ENCODE results near the gene LRP5.
"Not testable (repeated sequence)": the region's sequence is repeated elsewhere in the genome, so short reads cannot be mapped to it uniquely, and the experiment has no call there.

Gene LRP5

DNA sequence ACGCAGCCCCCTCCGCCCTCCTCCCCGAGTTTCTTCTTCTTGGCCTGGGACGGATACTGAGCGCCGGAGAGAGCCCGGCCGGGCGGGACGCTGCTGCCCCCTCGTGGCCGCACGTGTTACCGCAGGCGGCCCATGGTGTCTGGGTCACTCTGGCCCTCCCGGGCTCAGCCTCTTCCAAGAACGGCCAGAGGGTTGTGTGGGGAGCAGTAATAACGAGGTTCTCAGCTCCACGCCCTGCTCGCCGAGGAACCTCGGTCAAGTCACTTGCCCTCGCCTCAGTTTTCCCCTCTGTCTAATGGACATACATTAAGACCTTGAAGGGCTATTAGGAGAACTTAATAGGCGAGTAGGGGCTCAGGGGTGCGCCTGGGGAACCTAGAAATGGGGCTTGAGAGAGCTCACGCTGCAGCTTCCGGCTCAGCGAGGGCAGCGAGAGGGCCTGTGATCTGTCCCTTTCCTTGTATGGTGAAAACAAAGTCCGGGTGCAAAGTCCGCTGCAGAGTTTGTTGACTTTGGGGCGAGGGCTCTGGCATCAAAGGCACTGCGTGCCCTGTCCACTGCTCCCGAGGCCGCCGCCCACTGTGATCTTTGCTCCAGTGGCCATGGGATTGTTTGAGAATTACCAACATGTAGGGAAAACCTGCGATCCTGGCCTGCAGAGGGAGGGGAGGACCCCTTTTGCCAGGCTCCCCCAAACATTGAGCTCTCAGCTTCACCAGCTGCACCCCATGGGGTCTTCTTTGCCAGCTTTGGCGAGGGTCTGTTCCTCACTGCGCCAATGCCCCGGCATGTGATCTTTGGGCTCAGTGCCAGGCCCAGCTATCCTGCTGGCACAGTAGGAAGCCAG lies 14.4 kb upstream of the LRP5 start:
- DNase-seq (peak; percentile 76 to 78), ATAC-seq (peak; percentile 98)
- Mint-ChIP-seq H3K4me3 (no peak overlapping the region), H3K4me1 (peaks cover 9% of the 10 kb centered on the region), H3K27ac (no peak overlapping the region), H3K9me3 (no peaks in the 10 kb centered on the region), H3K27me3 (peaks cover 16% of the 10 kb centered on the region)

DNA sequence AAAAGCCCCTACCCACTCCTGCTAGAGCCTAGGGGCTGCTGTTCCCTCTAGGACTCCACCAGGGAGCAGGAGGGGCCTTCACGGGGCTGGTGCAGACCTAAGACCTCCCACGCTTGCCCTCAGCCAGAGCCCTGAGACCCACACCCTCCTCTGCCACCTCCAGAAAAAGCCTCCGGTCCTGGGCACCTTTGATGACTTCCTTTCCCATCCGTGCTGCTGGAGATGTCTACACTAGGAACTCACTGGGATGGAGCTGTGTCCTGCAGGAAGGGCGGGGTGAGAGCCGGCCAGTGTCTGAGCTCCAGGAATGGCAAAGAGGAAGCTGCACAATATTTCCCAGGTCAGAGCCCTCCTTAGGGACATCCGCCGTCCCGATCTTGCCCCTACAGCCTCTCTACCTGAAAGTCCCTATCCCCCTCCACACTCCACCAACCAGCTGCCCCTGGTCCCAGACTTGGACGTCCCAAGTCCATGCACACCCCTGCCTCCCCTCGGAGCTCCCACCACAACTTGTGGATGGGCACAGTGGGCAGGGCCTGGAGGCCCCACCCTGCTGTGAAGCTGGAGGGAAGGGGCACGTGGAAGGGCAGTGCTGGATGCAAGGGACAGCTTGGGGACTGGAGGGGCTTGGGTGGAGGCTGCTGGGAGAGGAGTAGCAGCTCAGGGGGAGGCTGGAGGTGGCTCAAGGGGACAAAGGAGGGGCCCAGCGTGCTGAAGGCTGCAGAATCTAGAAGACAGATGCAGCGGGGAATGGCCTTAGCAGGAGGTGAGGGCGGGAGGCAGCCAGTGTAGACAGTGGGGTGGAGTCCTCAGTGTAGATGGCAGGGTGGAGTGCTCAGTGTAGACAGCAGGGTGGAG lies 13.5 kb upstream of the LRP5 start:
- no peak for DNase-seq
- no peak overlapping the region for H3K4me3 Mint-ChIP-seq
- H3K27ac Mint-ChIP-seq = peak overlapping the region; percentile 59 to 73
- peaks cover 9% of the 10 kb centered on the region for H3K4me1 Mint-ChIP-seq
- peaks cover 16% of the 10 kb centered on the region for H3K27me3 Mint-ChIP-seq
- ATAC-seq = no peak
- H3K9me3 Mint-ChIP-seq = no peaks in the 10 kb centered on the region

DNA sequence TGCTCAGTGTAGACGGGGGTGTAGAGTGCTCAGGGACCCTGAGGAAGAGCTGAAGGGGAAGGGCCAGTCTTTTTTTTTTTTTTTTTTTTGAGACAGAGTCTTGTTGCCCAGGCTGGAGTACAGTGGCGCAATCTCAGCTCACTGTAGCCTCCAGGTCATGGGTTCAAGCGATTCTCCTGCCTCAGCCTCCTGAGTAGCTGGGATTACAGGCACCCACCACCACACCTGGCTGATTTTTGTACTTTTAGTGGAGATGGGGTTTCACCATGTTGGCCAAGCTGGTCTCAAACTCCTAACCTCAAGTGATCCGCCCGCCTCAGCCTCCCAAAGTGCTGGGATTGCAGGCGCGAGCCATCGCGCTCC lies 12.9 kb upstream of the LRP5 start:
- H3K4me3 Mint-ChIP-seq, DNase-seq, H3K9me3 Mint-ChIP-seq, ATAC-seq, H3K4me1 Mint-ChIP-seq: not testable (repeated sequence)
- H3K27me3 Mint-ChIP-seq = peaks cover 16% of the 10 kb centered on the region
- peak overlapping the region in 1 of 2 donors; percentile 73 for H3K27ac Mint-ChIP-seq

DNA sequence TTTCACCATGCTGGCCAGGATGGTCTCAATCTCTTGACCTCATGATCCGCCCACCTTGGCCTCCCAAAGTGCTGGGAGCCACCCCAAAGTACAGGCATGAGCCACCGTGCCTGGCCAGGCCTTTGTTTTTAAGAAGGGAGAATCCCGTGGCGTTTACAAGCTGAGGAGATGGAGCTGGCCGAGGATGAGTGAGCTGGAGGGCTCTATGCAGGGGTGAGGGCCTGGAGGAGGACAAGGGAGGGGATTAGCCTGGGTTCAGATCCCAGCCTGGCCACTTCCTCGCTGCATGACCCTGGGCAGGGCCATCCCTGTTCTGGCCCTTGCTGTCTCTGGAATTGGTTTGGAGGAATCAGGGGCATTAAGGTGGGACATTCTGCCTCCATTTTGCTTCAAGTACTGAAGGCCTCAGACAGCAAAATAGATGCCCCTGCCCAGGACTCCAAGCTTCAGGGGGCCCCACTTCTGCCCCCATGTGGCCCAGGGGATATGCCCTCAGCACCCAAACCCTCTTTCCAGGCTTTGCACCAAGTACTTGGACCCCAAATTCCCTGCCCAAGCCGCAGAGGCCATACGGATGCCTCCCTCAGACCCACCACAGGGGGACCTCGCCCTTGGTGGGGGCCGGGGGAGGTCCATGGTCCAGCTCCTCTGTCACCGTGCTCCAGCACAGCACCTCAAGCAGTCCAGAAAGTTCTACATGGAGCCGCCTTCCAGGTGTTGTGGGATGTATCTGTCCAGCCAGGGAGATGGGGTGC lies 12.1 kb upstream of the LRP5 start:
- H3K9me3 Mint-ChIP-seq = no peaks in the 10 kb centered on the region
- no peak for ATAC-seq
- no peak overlapping the region for H3K4me3 Mint-ChIP-seq
- peaks cover 9% of the 10 kb centered on the region for H3K4me1 Mint-ChIP-seq
- DNase-seq = no peak
- peak overlapping the region in 1 of 2 donors; percentile 42 for H3K27ac Mint-ChIP-seq
- peaks cover 16% of the 10 kb centered on the region for H3K27me3 Mint-ChIP-seq

DNA sequence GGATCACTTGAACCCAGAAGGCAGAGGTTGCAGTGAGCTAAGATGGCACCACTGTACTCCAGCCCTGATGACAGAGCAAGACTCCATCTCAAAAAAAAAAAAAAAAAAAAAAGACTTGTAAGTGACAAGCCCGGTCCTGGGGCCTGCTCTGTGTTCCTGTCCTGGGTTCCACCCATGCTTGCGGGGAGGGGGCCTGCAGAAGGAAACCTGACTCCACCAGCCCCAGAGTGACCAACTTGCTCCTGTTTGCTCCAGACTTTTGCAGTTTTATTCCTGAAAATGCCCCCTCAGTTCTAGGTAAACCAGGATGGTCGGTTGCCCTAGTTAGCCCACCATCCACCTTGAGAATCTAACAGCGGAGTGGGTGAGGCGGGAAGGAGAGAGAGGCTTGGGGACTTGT lies 10.1 kb upstream of the LRP5 start:
- H3K27me3 Mint-ChIP-seq = peaks cover 9% of the 10 kb centered on the region
- ATAC-seq (no peak), DNase-seq (no peak)
- H3K9me3 Mint-ChIP-seq = no peaks in the 10 kb centered on the region
- H3K4me3 Mint-ChIP-seq = no peak overlapping the region
- H3K4me1 Mint-ChIP-seq = peaks cover 11% of the 10 kb centered on the region
- peak overlapping the region in 1 of 2 donors; percentile 42 for H3K27ac Mint-ChIP-seq

DNA sequence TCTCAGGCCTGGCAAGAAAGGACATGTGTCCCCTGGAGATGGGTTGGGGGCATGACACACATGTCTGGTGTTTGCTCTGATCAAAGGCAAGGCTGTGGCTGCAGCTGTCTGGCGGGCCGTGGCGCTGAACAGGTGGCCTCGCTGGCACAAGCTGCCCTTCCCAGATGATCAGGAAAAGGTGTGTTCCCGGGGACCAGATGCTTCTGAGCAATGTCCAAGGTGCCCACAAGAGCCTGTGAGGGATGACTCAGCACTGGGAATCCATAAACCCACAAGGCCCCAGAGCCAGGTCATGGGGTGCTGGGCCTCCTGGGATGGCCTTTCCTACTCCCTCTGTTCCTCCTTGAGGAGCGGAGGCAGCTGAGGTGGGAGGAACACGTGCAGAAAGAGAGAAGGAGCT lies 9.7 kb upstream of the LRP5 start:
- no peak overlapping the region for H3K27ac Mint-ChIP-seq
- no peak overlapping the region for H3K4me3 Mint-ChIP-seq
- peaks cover 9% of the 10 kb centered on the region for H3K27me3 Mint-ChIP-seq
- H3K9me3 Mint-ChIP-seq = no peaks in the 10 kb centered on the region
- H3K4me1 Mint-ChIP-seq = peaks cover 10% of the 10 kb centered on the region
- no peak for ATAC-seq
- no peak for DNase-seq

DNA sequence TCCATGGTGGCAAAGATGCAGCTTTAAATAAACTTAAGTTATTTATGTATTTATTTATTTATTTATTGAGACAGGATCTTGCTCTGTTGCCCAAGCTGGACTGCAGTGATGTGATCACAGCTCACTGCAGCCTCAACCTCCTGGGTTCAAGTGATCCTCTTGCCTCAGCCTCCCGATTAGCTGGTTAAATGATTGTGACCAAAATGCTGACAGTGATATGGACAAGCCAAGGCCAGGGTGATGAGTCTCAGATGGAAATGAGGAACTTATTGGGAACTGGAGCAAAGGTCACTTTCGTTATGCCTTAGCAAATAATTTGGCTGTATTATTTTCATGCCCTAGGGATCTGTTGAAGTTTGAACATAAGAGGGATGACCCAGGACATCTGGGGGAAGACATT lies 9.3 kb upstream of the LRP5 start:
- Mint-ChIP-seq H3K4me3 (no peak overlapping the region), H3K4me1 (peaks cover 6% of the 10 kb centered on the region), H3K27me3 (peaks cover 9% of the 10 kb centered on the region), H3K9me3 (no peaks in the 10 kb centered on the region), H3K27ac (no peak overlapping the region)
- DNase-seq (no peak), ATAC-seq (no peak)

DNA sequence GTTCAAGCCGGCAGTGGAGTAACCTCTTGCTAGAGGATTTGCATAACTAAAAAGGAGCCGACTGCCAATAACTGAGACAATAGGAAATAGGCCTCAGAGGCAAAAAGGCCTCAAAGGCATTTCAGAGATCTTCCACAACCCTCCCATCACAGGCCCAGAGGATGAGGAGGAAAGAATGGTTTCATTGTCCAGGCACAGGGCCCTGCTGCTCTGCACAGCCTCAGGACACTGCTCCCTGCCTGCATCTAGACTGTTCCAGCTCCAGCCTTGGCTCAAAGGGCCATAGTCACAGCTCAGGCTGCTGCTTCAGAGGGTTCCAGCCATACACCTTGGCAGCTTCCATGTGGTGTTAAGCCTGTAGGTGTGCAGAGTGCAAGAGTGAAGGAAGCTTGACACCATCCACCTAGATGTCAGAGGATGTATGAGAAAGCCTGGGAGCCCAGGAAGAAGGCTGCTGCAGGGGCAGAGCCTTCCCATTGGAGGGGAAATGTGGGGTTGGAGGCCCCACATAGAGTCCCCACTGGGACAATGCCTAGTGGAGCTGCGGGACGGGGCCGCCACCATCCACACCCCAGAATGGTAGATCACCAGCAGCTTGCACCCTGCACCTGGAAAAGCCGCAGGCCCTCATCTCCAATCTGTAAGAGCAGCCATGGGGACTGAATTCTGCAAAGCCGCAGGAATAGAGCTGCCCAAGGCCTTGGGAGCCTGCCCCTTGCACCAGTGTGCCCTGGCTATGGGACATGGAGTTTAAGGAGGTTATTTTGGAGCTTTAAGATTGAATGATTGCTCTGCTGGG lies 8.2 kb upstream of the LRP5 start:
- DNase-seq (no peak), ATAC-seq (no peak)
- Mint-ChIP-seq H3K4me1 (peaks cover 6% of the 10 kb centered on the region), H3K9me3 (no peaks in the 10 kb centered on the region), H3K27ac (no peak overlapping the region), H3K4me3 (no peak overlapping the region), H3K27me3 (no peaks in the 10 kb centered on the region)

DNA sequence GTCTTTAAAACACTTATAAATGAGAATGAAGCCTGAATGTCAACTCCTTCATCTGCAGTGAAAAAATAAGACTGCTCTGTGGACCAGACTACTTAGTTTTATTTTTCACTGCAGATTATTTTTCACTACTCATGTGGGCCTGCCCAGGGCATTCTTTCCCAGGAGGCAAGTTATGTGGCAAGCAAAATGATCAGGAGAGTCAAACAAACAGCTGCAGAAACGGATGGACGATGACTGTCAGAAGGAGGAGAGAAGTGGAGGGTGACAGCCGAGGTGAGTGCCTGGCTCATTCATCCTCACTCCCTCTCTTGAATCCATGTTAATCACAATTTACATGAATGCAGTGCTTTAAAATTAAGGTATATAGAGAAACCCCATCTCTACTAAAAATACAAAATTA lies 5.8 kb upstream of the LRP5 start:
- Mint-ChIP-seq H3K27ac (no peak overlapping the region), H3K27me3 (no peaks in the 10 kb centered on the region), H3K4me1 (peaks cover 6% of the 10 kb centered on the region), H3K4me3 (no peak overlapping the region), H3K9me3 (no peaks in the 10 kb centered on the region)
- ATAC-seq = no peak
- DNase-seq = no peak

DNA sequence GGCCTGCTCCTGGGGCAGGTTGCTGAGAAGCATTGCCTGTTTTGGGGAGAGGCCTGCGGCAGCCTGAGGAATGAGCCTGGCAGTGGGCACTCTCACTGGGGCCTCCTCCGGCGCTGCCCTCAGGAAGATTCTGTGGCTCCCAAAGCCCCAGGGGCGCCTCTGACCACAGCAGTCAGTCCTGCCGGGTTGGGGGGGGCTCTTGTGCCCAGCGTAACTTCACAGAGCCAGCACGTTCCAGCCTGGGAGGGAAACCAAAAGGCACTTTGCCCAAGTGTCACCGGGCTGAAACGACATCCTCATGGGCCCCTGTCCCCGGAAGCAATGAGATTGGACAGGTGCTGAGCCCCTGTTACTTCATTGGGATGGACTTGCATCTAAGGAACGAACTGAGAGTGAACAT lies 4.3 kb upstream of the LRP5 start:
- H3K4me1 Mint-ChIP-seq = peaks cover 6% of the 10 kb centered on the region
- H3K4me3 Mint-ChIP-seq = no peak overlapping the region
- no peak for DNase-seq
- H3K27me3 Mint-ChIP-seq = no peaks in the 10 kb centered on the region
- no peak overlapping the region for H3K27ac Mint-ChIP-seq
- no peak for ATAC-seq
- H3K9me3 Mint-ChIP-seq = no peaks in the 10 kb centered on the region

DNA sequence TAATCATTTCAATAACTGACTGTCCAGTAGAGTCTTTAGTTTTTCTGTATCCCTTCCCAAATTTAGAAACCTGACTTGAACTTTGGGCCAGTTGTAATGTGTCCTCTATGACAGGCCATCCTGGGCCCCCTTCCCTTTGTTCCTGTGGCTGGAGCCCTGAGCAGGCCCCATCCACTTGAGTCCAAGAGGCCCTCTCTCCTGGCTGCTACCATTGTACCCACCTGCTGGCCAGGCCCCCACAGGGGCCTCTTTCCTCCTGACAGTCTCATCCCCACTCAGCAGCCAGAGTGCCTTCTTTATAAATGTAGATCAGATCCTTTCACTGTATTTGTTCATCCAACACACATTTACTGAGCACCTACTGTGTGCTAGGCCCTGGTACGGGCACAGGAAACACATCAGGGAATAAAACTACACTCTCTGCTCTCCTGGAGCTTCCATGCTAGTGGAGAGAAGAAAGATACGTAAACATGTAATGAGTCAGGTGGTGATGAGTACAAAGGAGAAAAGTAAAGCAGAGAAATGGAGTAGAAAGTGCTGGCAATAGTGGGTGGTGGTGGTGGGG lies 2.7 kb upstream of the LRP5 start:
- peaks cover 14% of the 10 kb centered on the region for H3K27me3 Mint-ChIP-seq
- no peak overlapping the region for H3K4me3 Mint-ChIP-seq
- H3K27ac Mint-ChIP-seq = peak overlapping the region in 1 of 2 donors; percentile 4
- peaks cover 22% of the 10 kb centered on the region for H3K4me1 Mint-ChIP-seq
- DNase-seq = no peak
- no peaks in the 10 kb centered on the region for H3K9me3 Mint-ChIP-seq
- ATAC-seq = no peak

DNA sequence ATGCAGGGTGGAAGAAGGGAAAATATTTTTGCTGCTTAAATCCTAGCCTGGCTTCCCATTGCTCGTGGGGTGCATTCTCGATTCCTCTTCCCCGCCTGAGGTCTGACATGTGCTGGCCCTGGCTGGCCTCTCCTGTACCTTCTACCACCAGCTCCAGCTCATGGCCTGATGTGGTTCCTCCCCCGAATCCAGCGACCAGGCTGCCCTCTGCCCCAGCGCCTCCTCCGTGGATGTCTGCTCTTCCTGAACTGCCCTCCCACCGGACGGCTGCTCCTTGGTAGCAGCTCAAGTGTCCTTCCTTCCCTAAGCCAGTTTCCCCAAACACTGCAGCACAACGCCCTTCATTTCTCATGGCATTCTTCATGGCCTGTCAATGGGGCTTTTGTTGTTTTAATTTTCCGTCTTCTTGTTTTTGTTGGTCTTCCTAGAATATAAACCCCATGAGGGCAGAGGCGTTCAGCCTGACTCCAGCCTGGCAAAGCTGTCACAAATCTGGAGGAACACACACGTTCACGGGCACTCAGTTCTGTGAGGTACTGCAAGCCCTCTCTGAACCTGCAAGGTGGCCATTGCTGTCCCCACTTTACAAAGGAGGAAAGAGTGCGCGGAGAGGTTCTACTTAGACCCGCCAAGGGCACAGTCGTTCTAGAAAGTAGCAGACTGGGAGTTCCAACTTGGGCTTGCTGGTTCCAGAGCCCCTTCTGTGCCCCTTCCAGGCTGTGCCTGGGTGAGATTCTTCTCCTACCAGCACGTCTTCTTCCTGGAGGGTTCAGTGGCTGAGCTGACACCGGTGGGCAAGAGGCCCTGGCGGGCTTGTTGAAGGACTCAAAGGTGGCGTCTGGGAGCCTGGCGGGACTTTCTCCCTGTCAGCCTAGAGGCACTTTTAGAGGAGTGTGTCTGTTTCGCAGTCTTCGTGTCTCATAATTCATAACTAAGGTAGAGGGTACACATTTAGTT lies 953 bp upstream of the LRP5 start:
- no peak for ATAC-seq
- Mint-ChIP-seq H3K27ac (peak overlapping the region in 1 of 2 donors; percentile 25), H3K4me1 (peaks cover 25% of the 10 kb centered on the region), H3K4me3 (peak overlapping the region; percentile 57 to 60), H3K9me3 (no peaks in the 10 kb centered on the region), H3K27me3 (peaks cover 21% of the 10 kb centered on the region)
- DNase-seq = no peak

DNA sequence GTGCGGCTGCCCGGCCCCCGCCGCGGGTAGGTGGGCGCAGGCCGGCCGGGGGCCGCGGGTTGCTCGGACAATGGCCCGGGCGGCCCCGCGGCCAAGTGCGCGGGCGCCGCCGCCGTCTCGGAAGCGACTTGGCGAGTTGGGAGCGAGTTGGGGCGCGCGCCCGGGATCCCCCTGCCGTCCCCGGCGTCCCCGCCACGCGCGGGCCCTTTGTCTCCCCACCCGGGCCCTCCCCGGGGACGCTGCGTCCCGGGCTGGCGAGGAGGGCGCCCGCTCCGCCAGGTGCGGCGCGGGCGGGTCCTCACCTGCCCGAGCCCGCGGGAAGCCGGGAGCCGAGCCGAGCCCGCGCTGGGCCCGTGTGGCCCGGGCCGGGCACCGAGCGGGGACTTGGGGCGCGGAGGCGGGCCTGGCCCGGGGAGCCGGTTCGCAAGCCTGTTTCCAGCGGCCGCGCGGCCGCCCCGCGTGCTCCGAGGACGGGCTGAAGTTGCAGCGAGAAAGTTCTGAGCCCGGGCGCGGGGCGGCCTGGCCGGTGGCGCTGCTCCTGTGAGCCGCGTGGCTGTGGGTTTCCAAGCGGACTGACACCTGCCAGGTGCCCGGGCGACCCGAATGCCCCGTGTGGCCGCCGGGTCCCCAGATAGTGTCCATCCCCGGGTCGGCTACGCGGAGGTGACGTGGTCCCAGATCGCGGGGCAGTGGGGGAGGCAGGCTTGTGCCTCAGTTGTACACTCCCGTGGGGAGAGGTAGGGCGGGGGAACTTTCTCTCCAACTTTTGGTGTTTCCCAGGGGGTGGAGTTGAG lies 586 bp downstream of the LRP5 start:
- Mint-ChIP-seq H3K4me3 (peak overlapping the region; percentile 90 to 92), H3K27me3 (peaks cover 29% of the 10 kb centered on the region), H3K27ac (peak overlapping the region; percentile 37 to 94), H3K9me3 (no peaks in the 10 kb centered on the region), H3K4me1 (peaks cover 29% of the 10 kb centered on the region)
- peak; percentile 32 to 35 for DNase-seq
- ATAC-seq = peak; percentile 65
